HG02610 (cell line): ENCODE results near the gene NCK2.

Experiments
- ATAC-seq: cut with Tn5 transposase; IDR thresholded peaks from one replicate; pipeline ENCODE4 v1.9.1; 2021; ENCODE audit warnings: mild to moderate bottlenecking, moderate library complexity; ENCODE audit not compliant: unreplicated experiment

The NCK2 gene

DNA sequence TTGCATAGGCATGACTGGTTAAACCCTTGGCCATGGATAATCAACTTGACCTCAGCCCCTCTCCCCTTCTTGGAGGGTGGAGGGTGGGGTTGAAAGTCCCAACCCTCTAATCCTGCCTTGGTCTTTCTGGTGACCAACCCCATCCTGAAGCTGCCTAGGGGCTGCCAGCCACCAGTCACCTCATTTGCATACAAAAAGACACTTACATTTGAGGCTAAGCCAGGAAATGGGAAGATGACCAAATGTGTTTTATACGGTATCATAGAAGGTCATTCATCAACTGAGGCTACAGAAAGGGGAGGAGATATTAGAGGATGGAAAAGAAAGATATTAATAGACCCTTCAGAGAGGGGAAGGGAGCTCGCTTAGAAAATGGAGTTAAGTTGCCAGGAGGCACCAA lies 96.8 kb downstream of the NCK2 start:
- peak; percentile 12 for ATAC-seq

- no peak for ATAC-seq
Measured at GRCh38 chr2:105842555-105842954, 97.8 kb downstream of the NCK2 start.

DNA sequence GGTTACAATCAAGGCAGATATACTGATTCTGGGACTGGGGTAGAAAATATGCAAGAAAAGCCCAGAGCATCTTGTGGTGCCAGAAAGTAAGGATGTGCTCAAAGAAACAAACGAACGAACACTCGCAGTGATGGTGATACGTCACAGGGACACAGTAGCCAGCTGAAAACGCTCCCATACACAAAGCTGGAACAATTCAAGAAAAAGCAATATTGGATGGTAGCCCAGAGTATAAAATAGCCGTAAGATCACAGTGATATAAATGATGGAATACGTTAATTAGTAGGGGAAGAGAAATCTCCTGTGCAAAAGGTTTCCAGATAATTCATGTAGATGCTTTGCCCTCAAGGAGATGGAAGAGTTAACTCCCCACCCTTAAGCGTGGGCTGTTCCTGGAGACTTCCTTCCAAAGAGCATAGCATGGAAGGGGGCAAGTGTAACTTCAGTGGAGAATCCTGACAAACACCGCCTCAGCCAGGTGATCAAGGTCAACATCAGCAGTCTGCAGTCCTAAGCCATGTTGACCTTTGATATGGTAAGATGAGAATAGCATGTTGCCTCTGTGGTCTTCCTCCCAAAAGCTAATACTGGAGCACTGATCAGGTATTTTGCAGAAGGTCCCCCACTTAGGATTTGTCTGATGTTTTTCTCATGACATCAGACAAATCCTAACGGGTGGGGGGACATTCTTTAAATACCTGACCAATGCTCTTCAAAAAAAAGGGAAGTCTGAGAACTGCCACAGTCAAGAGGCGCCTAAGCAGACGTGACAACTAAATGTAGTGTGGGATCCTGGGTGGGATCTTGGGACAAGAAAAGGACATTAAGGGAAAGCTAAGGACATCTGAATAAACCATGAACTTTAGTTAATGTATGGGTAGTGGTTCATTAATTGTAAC lies 99.0 kb downstream of the NCK2 start:
- no peak for ATAC-seq

DNA sequence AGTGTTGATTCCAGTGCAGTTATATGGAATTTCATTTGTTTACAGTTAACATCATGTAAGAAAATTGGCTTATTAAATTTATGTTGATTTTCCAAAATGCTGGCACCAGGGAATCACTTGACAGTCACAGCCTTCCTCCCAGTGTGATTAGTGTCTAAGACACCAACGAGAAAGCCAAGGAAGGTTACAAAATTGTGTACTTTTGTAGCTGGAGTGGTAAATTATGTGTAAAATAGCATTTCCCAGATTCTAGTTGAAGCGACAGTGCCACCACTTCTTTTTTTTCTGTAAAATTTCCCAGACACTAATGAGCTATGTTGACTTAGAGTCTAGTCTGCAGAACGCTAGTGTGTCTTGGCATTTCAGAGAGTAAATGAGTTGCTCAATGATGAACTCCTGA lies 101.3 kb downstream of the NCK2 start:
- ATAC-seq = no peak

DNA sequence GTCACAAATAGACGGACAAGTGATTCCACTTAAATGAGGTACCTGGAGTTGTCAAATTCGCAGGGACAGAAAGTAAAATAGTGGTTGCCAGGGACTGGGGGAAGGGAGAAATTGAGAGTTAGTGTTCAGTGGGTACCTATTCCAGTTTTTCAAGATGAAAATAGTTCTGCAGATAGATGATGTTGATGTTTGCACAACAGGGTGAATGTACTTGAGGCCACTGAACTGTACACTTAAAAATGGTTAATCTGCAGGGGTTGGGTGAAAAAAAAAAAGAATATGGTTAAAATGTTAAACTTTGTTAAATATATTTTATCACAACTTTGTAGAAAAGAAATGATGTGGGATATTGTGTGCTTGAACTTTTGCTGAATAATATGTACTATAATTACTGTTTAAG lies 102.3 kb downstream of the NCK2 start:
- ATAC-seq = no peak

DNA sequence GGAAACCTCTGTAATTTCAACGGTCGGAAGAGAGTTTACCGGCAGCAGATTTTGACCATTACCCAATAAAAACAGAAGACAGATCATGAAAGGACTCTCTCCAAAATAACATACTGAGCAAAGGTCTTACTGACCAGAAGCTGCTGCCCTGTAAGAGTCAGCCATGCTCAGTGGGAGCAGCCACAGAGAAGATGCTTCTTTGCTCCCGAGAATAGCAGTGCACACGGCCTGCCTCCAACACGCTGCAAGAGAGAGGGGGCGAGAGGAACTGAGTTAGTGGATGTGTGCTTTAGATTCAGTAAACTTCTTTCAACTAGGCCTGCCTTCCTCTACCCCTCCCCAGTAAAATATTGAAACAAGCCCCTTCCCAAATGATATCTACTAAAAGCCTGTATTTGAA lies 103.7 kb downstream of the NCK2 start:
- ATAC-seq = no peak

DNA sequence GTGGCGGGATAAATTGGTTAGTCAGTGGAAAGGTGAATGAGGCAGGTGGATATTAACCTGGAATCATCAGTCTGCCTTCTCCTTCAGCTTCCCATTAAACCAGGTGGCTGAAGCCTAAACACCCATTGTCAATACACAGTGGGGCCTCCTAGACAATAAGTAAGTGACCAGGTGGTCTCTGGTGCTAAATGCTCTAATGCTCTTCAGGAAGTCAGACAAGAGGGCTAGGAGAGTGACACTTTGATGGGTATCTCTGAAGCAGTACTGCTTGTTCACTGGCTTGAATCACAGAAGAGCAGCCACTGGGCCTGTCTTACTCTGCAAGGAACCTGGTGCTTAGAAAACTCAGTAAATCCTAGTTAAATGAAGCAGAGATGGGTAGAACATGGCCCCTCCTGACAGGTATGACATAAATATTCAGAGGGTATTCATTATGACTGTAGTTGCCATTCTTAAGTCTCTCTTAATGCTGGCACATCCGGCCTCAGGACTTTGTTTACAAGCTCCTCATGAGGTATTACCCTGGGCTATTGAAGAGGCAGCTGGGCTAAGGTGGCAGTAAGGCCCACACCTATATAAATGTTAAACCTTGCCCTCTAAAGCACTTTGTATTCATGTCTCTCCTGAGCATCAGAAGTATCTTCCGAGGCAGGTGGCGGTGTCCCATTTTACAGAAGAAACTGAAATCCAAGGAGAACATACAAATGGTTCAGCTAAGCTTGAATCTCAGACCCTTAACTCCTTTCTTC lies 104.9 kb downstream of the NCK2 start:
- no peak for ATAC-seq

- ATAC-seq = no peak
Measured at GRCh38 chr2:105852066-105852465, 107.4 kb downstream of the NCK2 start.

GRCh38 chr2:105853354-105854088 lies 108.8 kb downstream of the NCK2 start:
- no peak for ATAC-seq

DNA sequence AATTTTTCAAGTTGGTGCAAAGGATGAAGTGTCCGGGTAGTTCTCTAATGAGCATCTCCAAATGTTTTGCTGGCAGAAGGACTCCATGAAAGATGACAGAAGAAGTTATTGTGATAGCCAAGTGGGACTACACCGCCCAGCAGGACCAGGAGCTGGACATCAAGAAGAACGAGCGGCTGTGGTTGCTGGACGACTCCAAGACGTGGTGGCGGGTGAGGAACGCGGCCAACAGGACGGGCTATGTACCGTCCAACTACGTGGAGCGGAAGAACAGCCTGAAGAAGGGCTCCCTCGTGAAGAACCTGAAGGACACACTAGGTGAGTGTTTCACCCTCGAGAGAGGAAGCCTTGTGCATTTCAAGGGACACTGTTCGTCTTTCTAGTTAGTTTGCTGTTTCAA lies 110.3 kb downstream of the NCK2 start:
- no peak for ATAC-seq

- no peak for ATAC-seq
Measured at GRCh38 chr2:105856581-105856980, 111.9 kb downstream of the NCK2 start.

DNA sequence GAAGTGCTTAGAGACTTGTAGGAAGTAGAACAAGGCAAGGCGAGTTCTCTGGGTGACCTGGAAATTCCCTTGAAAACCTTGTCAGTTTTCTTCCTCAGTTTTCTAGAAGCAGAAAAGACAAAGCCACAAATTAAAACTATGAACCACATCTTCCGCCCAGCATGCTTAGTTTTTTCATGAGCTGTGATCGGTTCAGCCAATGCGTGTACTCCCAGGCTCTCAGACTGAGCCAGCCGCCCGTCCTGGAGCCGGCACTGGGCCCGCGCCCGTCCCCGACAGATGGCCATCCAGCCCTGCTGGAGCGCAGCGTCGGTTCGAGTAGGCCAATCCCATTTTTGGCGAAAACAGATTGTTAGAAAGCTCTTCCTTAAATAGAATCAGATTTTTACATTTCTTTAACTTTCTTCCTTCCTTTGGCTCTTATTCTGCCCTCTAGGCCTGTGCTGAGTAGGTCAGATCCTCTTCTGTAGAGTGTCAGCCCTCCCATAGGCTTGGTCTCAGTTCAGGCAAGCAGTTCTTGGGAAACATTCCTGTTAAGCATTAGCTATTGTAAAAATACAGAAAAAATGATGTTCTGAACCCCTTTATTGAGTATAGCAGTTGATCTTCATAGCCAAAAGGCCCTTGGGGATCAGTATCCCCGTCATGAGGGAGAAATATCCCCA lies 112.5 kb downstream of the NCK2 start:
- ATAC-seq = no peak

- ATAC-seq = no peak
Measured at GRCh38 chr2:105858868-105859693, 114.4 kb downstream of the NCK2 start.

GRCh38 chr2:105859694-105859951 lies 114.9 kb downstream of the NCK2 start:
- ATAC-seq = no peak

DNA sequence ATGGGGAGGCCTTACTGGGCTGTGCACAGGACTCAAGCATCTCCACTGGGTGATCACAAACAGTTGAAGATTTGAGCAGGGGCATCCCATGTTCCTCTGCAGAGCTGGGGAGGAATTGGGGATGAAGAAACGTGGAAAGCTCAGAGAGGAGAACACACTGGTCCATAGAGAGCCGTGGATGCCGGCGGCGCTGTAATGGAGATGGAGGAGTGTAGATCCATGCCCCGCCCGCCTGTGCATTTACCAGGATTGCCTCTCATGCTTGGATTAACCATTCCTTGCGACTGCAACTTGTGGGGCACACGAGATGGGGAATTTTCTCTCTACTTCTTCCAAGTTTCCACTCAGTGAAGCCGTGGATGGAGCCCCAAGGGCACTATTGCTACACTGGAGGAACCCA lies 115.9 kb downstream of the NCK2 start:
- ATAC-seq = no peak

DNA sequence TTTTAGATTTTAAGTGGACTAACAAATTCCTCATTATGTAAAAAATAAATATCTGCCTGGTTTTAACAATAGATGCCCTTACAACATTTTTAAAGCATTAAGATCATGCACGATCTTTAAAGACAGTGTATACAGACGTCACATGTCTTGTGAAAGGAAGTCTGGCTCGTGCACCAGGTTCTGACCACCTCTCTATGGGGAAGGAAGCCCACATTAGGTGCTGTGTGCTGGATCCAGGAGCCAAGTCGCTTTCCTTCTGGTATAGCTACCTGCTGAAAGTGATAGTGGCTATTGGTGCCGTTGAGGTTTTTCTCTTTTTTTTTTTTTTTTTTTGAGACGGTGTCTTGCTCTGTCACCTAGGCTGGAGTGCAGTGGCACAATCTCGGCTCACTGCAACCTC lies 116.5 kb downstream of the NCK2 start:
- no peak for ATAC-seq

DNA sequence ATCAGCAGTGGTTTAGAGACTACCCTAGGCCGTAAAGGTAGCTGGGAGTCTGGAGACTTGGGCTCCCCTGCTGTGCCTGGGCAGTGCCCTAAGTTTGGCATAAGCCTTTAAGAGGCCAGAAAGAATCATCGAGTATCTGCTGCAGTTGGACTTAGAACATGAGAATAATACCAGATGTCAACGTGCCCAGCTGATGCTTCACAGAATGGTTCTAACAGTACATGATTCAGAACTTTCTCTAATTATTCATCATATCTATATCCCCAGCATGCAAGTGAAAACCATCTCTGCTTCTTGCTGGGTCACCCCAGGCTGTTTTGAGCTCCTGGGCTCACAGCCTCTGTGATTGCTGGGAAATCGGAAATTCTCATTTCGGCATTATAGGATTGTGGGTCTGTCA lies 118.1 kb downstream of the NCK2 start:
- no peak for ATAC-seq

- peak; percentile 43 for ATAC-seq
Measured at GRCh38 chr2:105864262-105864661, 119.5 kb downstream of the NCK2 start.

GRCh38 chr2:105865222-105865913 lies 120.7 kb downstream of the NCK2 start:
- no peak for ATAC-seq
